HG03469 (cell line): ENCODE data around the gene ZSCAN21.

Experiments used
- ATAC-seq: cut with Tn5 transposase; IDR thresholded peaks from one replicate; pipeline ENCODE4 v1.9.1; 2021; ENCODE audit warnings: mild to moderate bottlenecking, moderate library complexity, moderate number of reproducible peaks; ENCODE audit not compliant: unreplicated experiment

ZSCAN21 gene

DNA sequence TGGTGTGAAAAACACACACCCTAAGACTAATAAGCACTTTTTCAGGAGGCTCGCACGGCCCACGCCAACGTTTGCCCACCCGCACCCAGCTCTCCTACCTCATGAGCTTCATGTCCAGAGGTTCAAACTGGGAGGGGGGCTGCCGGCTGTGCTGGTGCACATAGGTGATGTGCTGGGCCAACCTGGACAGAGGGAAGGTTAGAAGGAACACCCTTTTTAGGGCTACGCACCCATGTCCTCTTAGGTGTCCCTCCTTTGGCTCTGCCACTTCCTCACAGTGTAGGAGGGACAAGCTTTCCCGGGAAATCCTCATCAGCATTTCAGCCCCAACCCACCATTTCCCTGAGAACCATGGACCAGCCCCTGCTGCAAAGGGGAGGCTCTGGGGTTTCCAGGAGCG is 45.7 kb downstream of the ZSCAN21 start:
- ATAC-seq, result no peak

DNA sequence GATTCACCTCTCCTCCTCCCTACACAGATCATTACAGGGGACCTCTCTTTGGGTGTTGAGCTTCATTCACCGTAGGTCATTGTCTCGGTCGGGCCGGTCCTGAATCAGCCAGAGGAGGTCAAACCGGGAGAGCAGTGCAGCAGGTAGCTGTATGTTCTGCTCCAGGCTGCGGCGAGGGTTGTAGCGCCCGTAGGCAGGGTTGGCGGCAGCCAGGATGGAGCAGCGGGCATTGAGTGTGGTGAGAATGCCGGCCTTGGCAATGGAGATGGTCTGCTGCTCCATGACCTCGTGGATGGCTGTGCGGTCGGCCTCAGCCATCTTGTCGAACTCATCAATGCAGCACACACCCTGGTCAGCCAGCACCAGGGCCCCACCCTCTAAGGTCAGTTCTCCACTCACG is 46.1 kb downstream of the ZSCAN21 start:
- no peak for ATAC-seq

DNA sequence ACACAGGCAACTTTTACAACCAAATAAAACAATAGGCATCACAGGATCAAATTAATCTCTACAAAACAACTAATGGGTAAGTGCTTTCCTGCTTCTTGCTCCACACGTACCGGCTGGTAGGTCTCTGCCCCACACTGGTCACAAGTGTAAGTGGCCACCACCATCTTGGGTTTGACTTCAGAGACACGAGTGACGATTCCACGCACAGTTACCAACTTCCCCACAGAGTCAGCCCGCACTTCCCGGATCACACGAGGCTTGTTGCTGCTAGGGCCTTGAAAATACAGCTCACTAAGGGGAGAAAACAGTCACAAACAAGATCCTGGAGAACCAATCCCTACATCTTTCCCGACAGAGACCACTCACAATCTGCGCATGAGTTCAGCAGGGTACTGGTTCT is 49.3 kb downstream of the ZSCAN21 start:
- ATAC-seq, result no peak

DNA sequence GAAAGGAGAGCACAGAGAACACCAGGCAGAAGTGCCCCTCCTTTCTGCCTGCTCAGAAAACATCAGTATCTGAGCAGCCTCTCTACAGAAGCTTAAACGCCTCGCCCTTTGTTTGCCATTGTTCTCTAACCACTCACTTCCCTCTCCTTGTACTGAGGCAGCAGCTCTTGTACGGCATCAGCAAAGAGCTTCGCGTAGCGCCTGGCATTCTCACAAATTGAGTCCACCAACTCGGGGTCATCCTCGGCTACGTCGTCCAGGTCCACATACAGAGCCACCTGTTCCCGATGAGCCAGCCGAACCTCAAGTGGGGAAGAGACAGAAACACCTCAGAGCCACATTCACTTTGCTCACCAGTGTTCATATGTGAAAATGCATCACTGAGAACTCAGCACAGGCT is 49.9 kb downstream of the ZSCAN21 start:
- ATAC-seq, result no peak

DNA sequence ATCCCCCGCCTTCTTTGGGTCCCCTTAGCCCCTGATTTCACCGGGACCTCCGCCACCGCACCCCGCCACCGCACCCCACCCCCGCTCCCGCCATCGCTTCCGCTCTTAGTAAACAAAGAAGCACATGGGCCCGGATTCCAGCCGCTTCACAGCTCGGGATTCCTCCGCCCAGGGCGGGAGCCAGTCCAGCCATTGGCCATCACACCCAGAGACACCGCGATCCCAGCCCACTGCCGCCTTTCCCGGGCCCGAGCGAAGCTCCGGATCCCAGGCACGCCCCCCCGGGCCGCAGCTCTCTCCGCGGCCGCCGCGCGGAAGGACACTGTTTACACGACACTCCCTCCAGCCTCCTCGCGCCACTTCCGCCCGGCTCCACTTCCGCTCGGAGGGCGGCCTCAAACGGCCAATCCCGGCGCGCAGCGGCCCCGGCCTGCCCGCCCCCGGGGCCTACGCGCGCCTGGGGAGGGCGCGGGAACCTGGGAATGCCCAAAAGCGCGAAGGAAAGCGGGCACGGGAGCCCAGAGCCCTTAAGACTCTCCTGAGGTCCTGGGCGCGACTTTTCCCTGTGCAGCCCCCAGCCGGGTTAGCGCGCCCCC is 50.9 kb downstream of the ZSCAN21 start:
- peak; percentile 53 for ATAC-seq

DNA sequence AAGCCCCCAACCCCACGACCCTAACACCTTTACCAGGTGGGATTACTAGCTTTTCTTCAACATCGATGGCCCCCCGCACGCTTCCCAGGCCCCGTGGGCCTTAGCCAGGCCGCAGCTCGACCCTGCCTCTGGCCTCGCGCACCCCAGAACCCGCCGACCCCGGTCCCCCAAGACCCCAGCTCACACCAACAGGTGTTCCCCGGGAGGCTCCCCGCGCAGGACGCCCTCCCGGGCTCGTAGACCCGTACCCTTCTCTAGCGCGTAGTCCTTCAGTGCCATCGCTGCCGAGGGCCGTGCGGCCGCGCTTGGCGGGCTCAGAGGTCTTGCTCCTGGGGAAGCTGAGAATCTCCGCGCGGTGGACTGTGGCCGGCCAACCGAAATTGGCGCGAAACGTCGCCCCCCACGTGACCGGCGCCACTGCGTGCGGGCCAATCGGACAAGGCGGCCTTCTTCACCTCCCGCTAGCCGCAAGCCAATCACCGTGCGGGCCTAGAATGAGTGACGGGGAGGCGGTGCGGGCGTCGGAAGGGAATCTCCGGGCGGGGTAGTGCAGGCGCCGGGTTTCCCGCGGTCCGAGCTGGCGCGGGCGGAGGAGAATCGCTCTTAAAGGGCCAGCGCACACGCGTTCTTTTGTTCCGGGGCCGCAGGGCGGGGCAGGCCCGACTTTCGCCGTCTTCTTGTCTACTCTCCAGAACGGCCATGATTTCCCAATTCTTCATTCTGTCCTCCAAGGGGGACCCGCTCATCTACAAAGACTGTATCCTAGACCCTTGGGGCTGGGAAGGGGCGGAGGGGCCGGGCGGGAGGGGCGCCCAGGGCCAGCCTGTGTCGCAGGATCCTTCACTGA is 51.7 kb downstream of the ZSCAN21 start, which contains the start of the genes AP4M1 and MCM7:
Gene AP4M1 (plus strand): TSS at position 628 of the 847 bp plus-strand sequence. CDS start 72 bp downstream, at position 700.
Gene MCM7 (minus strand): TSS at position 382 of the 847 bp plus-strand sequence. CDS start 103 bp downstream, at position 279.
- ATAC-seq, result peak; percentile 55

DNA sequence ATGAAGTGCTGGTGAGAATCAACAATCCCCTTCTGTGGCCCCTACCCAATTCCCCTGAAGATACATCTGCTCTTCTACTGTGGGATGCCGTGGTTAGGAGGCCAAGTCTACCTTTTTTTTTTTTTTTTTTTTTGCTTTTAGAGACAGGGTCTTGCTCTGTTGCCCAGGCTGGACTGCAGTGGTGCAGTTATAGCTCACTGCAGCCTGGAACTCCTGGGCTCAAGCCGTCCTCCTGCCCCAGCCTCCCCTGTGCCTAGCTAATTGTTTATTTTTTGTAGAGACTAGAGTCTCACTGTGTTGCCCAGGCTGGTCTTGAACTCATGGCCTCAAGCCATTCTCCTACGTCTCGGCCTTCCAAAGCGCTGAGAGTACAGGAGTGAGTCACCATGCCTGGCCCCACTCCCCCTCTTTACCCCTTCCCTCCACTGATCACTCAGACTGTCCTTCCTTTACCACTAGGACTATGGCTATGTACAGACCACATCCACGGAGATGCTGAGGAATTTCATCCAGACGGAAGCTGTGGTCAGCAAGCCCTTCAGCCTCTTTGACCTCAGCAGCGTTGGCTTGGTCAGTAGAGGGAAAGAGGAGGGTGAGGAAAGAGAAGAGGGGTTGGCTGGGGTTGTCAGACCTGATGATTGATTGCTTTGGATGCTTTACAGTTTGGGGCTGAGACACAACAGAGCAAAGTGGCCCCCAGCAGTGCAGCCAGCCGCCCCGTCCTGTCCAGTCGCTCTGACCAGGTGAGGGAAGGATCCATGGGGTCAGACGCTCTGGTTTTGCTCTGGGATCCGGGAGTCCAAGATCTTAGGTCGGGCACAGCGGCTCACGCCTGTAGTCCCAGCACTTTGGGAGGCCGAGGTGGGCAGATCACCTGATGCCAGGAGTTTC is 53.6 kb downstream of the ZSCAN21 start:
- ATAC-seq, result no peak

DNA sequence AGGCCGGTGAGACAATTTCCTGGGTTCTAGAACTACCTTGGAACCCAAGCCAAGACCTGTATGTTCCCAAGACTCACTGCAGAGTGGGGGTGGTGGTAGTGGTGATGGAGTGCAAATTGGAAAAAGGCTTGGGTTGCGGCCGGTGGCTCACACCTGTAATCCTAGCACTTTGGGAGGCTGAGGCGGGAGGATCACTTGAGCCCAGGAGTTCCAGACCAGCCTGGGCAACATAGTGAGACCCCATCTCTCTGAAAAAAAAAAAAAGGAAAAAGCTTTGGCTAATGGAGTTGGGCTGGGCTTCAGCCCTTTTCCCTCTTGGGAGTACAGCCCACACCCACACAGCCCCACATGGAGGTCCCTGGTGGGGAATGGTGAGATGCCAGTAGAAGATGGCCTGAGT is 56.0 kb downstream of the ZSCAN21 start:
- ATAC-seq, result no peak

DNA sequence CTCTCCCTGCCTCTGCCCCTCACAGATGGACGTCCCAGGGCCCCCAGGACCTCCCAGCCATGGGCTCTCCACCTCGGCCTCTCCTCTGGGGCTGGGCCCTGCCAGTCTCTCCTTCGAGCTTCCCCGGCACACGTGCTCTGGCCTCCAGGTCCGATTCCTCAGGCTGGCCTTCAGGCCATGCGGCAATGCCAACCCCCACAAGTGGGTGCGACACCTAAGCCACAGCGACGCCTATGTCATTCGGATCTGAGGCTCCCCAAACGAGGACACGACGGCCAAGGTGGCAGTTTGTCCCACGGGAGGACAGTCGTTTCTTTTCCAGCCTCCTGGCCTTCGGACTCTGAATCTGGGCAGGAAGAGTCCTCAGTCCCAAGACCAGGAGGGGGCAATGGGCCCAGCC is 57.1 kb downstream of the ZSCAN21 start:
- no peak for ATAC-seq

DNA sequence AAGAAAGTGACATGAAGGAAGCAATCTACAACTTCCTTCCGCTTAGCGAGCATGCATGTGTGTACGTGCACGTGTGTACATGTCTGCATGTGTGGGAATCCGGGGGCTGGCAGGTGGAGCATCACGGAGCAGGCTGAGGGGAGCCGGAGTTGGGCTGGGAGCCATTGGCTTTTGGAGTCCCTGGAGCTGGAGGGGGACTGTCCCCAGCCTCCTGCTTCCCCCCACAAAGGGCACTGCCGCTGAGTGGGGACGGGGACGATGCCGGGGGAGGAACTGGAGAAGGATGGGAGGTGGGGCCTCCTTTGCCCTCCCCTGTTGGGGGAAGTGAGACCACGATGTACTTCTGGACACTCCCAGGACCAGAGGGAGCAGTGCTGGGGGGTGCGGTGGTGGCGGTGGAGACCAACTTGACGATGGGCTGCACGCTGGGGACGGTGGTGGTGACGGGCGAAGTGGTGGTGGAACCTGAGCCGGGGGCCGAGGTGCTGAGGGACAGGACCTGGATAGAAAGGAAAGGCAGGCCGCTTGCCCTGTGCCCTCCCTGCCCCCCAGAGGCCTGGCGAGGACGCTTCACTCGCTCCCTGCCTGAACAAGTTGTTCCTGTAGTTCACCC is 57.7 kb downstream of the ZSCAN21 start:
- ATAC-seq, result no peak

DNA sequence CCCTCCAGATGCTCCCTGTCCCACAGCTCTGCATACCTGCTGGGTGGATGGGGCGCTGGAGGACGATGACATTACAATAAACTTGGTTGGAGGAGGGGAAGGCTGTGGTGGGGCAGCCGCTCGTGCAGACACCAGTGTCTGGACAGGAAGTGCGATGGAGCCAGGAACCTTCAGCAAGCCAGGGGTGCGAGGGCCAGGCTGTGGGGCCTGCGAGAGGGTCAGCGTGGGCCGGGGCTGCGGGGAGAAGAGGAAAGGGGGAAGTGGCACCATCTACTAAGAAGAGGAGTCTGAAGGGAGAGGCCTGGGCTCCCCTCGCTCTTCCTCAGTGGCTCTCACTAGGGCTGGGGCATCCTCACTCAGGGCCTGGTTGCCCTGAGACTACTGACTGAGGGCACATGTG is 58.3 kb downstream of the ZSCAN21 start:
- ATAC-seq, result no peak

DNA sequence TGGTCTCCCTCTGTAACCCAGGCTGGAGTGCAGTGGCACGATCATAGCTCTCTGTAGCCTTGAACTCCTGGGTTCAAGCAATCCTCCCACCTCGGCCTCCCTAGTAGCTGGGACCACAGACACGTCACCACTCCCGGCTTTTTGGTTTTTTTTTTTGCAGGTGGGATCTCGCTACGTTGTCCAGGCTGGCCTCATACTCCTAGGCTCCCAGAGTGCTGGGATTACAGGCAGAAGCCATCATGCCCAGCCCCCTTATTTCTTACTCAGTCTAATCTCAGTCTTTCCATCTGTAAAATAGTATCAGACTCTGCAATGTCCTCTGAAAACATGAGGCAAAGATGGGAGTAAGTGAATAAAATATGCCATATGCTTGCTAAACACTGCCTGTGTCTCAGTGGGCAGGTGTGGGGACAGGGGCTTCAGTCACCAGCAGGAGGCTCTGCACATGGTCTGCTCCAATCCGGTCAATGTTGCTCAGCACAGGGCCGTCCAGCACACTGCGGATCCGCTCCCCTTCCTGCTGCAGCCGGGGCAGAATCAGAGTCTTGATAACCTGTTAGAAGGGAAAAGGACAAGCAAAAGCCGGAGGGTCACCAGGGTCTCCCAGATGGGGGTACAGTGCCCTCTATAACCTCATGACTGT is 60.1 kb downstream of the ZSCAN21 start:
- ATAC-seq, result no peak

DNA sequence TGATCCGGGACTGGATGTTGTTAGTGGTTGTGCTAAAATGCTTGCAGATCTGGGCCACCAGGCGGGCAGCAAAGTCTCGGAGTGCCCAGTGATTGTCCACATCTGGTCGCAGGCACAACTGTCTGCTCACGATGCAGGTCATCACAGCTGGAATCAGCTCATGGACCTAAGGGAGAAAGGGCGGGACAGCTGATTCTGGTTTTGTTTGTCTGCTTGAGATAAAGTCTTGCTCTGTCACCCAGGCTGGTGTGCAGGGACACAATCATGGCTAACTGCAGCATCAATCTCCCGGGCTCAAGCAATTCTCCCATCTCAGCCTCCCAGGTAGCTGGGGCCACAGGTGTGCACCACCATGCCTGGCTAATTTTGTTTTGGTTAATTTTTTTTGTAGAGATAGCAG is 61.6 kb downstream of the ZSCAN21 start:
- ATAC-seq, result no peak

DNA sequence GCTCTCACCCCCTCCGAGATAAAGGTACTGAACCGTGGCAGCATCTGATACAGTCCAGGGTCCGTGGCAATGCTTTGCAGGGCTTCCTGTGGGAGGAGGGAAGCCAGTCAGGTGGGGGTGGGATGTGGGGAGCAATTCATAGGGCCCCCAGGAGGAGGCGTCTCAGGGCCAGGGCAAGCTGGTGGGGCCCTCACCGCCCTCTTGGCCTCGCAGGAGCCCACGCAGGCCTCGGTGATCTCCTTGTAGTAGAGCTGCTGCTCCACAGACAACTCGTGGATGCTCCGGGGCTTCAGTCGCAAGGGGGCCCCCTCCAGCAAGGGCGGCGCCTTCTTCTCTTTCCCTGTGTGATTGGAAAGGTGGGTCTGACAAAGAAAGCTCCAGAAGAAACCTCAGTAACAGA is 62.3 kb downstream of the ZSCAN21 start:
- no peak for ATAC-seq
